Endothelial cell of umbilical vein (primary cell): ENCODE measurements around the gene SEC11A. TPM values are rescaled to one million over a fixed set of nuclear protein-coding genes. Genes with fewer than 3 reads are reported as not detected.

Source experiments
- BruUV-seq: library from RNA; stranded (reverse); fragments of 400-500 nt; replicated peaks from 2 replicates; lab custom pipeline; 2021; lab: Mats Ljungman, UMichigan
- CTCF ChIA-PET: fragments of 300-600, 350-600 bp; sonication (Branson Sonifier 250); formaldehyde crosslinking; loops from one replicate; lab custom pipeline; 2021; ENCODE audit warnings: antibody characterized with exemption, inconsistent platforms; lab: Charles Lee
- POLR2A ChIA-PET: fragments of 300-600, 350-600 bp; sonication (Branson Sonifier 250); formaldehyde crosslinking; loops from one replicate; lab custom pipeline; 2021; ENCODE audit warnings: antibody characterized with exemption, inconsistent platforms; lab: Charles Lee
- DNase-seq: peaks from one replicate; pipeline ENCODE4 v3.0.0-alpha.2; 2011; ENCODE audit warnings: low read depth, low spot score
- FAIRE-seq: peaks from 2 replicates; lab custom pipeline; 2011; peaks lifted over from hg19 to GRCh38; lab: Jason Lieb, UNC
- H2AFZ ChIP-seq: 2 replicates; pipeline ENCODE4 v1.6.0; 2012; ENCODE audit warnings: low read depth, low read length, control low read depth, inconsistent platforms
- H3K27ac ChIP-seq: 2 replicates; pipeline ENCODE4 v1.5.1; 2011; ENCODE audit warnings: low read depth, mild to moderate bottlenecking, control low read depth, low read length, moderate library complexity; ENCODE audit not compliant: insufficient read depth
- H3K27me3 ChIP-seq, 2 experiments: 2 replicates each; pipeline versions ENCODE4 v1.6.0 to v1.6.1; 2011; ENCODE audit warnings: low read length in 2 of 2, mixed read lengths in 1 of 2; ENCODE audit not compliant: control insufficient read depth in 2 of 2, insufficient read depth in 2 of 2
- H3K36me3 ChIP-seq, 2 experiments: 2 replicates in 1 of 2; 3 replicates in 1 of 2; pipeline ENCODE4 v1.5.1; 2011; ENCODE audit warnings: low read length in 2 of 2, mild to moderate bottlenecking in 1 of 2, moderate library complexity in 1 of 2; ENCODE audit not compliant: control insufficient read depth in 2 of 2, insufficient read depth in 2 of 2; ENCODE audit errors: extremely low read depth in 1 of 2
- H3K4me1 ChIP-seq: 3 replicates; pipeline ENCODE4 v1.5.1; 2011; ENCODE audit warnings: mild to moderate bottlenecking, low read length; ENCODE audit not compliant: control insufficient read depth, insufficient read depth; ENCODE audit errors: extremely low read depth
- H3K4me2 ChIP-seq: 2 replicates; pipeline ENCODE4 v1.6.1; 2011; ENCODE audit warnings: low read length, control low read depth, mixed read lengths; ENCODE audit not compliant: insufficient read depth
- H3K4me3 ChIP-seq, 3 experiments: fragments of 200-600 bp in 1 of 3; sonication (generic), shearing (Covaris generic) in 1 of 3; replicated peaks in 1 of 3; 2 replicates each; pipeline ENCODE4 v1.5.1; 2011 to 2016; ENCODE audit warnings: control low read depth in 3 of 3, low read length in 3 of 3, mild to moderate bottlenecking in 2 of 3, inconsistent platforms in 1 of 3, low read depth in 1 of 3, moderate library complexity in 1 of 3; ENCODE audit not compliant: insufficient read depth in 1 of 3
- H3K79me2 ChIP-seq: 2 replicates; pipeline ENCODE4 v1.6.0; 2012; ENCODE audit warnings: low read length, inconsistent platforms; ENCODE audit not compliant: control insufficient read depth, insufficient read depth
- H3K9ac ChIP-seq: replicated peaks from 2 replicates; pipeline ENCODE3; 2011; ENCODE audit warnings: low read length, control low read depth; ENCODE audit not compliant: insufficient read depth; ENCODE audit errors: extremely low read depth
- H3K9me1 ChIP-seq: replicated peaks from 3 replicates; pipeline ENCODE4 v1.6.0; 2011; ENCODE audit warnings: mild to moderate bottlenecking, low read length; ENCODE audit not compliant: control insufficient read depth, insufficient read depth; ENCODE audit errors: extremely low read depth
- H3K9me3 ChIP-seq: replicated peaks from 2 replicates; pipeline ENCODE4 v1.5.1; 2012; ENCODE audit warnings: low read length, inconsistent platforms; ENCODE audit not compliant: control insufficient read depth, insufficient read depth
- H4K20me1 ChIP-seq: replicated peaks from 2 replicates; pipeline ENCODE3; 2011; ENCODE audit warnings: mild to moderate bottlenecking, low read length; ENCODE audit not compliant: control insufficient read depth, insufficient read depth; ENCODE audit errors: extremely low read depth
- EZH2 ChIP-seq: IDR thresholded peaks from 2 replicates; pipeline ENCODE4 v1.6.1; 2012; ENCODE audit warnings: borderline replicate concordance, low read depth, mild to moderate bottlenecking, moderate library complexity, low read length, inconsistent platforms; ENCODE audit not compliant: severe bottlenecking
- FOS ChIP-seq: IDR thresholded peaks from 2 replicates; pipeline ENCODE4 v1.6.1; 2011; ENCODE audit warnings: mild to moderate bottlenecking, low read length, moderate library complexity, borderline replicate concordance; ENCODE audit not compliant: insufficient read depth
- GATA2 ChIP-seq: IDR thresholded peaks from 2 replicates; pipeline ENCODE4 v1.7.0; 2011; ENCODE audit warnings: low read depth, mild to moderate bottlenecking, moderate library complexity, mixed read lengths, low read length; ENCODE audit not compliant: insufficient read length, insufficient read depth
- JUN ChIP-seq: IDR thresholded peaks from 2 replicates; pipeline ENCODE4 v1.6.1; 2011; ENCODE audit warnings: borderline replicate concordance, low read depth; ENCODE audit not compliant: insufficient read length, insufficient read depth
- MYC ChIP-seq: IDR thresholded peaks from one replicate; pipeline ENCODE4 v1.6.1; 2011; ENCODE audit warnings: mild to moderate bottlenecking, low read depth, low read length
- POLR2A ChIP-seq: IDR thresholded peaks from 2 replicates; pipeline ENCODE4 v1.6.1; 2012; ENCODE audit warnings: low read depth, mild to moderate bottlenecking, control low read depth, low read length
- POLR2AphosphoS5 ChIP-seq: IDR thresholded peaks from 2 replicates; pipeline ENCODE4 v1.6.1; 2012; ENCODE audit warnings: low read depth, mild to moderate bottlenecking, control low read depth, low read length, moderate library complexity; ENCODE audit not compliant: insufficient read depth
- dilution Hi-C: fragments of 300-500 bp; cut with MboI; formaldehyde crosslinking; loops from one replicate; pipeline ENCODE4 v1.15.0; 2019; ENCODE audit warnings: low sequenced_read_pairs; ENCODE audit not compliant: extremely low pct_ligation_motif_present
- intact Hi-C: fragments of 100-400 bp; cut with micrococcal nuclease; formaldehyde crosslinking; loops from one replicate; pipeline ENCODE4 v1.10.0; 2022
- polyA plus RNA-seq, 4 experiments: library from polyadenylated mRNA; depleted of rRNA in 3 of 4; stranded (reverse) in 3 of 4; unstranded in 1 of 4; fragments of >200 nt; gene quantifications; 2 replicates each; pipeline versions ENCODE4 v1.2.1 to v1.2.3, GENCODE V29; 2011 to 2012; ENCODE audit warnings: missing spikeins in 1 of 4
- total RNA-seq: library from RNA; stranded (reverse); gene quantifications from 2 replicates; pipeline ENCODE4 v1.2.3, GENCODE V29; 2021
- TF ChIP-seq, protein P1 (sequence below), 2 donors: IDR thresholded peaks; 1 replicate in 1 of 2; 2 replicates in 1 of 2; pipeline ENCODE4 v1.5.1; 2011; ENCODE audit warnings: low read length in 2 of 2, mild to moderate bottlenecking in 2 of 2, moderate library complexity in 2 of 2, control low read depth in 1 of 2, inconsistent platforms in 1 of 2, low read depth in 1 of 2; ENCODE audit not compliant: insufficient read depth in 1 of 2; ENCODE audit errors: extremely low read depth in 1 of 2
- TF ChIP-seq, protein P2 (sequence below): IDR thresholded peaks from 2 replicates; pipeline ENCODE4 v1.6.1; 2011; ENCODE audit not compliant: insufficient read depth, insufficient read length

SEC11A gene
- total and polyA plus RNA-seq, 2 donors (not counting 3 experiments of a cell fraction or from before 2014, with no cell fraction given), result 189 to 204 TPM

DNA sequence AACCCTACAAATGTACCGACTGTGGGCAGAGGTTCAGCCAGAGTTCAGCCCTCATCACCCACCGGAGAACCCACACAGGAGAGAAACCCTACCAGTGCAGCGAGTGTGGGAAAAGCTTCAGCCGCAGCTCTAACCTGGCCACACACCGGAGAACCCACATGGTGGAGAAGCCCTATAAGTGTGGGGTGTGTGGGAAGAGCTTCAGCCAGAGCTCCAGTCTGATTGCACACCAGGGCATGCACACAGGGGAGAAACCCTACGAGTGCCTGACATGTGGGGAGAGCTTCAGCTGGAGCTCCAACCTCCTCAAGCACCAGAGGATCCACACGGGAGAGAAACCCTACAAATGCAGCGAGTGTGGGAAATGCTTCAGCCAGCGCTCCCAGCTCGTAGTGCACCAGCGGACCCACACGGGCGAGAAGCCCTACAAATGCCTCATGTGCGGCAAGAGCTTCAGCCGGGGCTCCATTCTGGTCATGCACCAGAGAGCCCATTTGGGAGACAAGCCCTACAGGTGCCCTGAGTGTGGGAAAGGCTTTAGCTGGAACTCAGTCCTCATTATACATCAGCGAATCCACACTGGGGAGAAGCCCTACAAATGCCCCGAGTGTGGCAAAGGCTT, 94.5 kb downstream of the SEC11A start:
- no TSS peak for BruUV-seq
- DNase-seq (no peak), FAIRE-seq (no peak)
- Histone ChIP-seq H3K79me2 (no peaks in the 10 kb centered on the region), H3K36me3 (peaks cover 6 to 24% of the 10 kb centered on the region in 2 experiments), H3K9ac (no peak overlapping the region), H3K4me1 (peaks cover 4% of the 10 kb centered on the region), H3K4me3 (no peak overlapping the region), H3K4me2 (no peak overlapping the region), H4K20me1 (no peaks in the 10 kb centered on the region), H3K9me3 (peaks cover 20% of the 10 kb centered on the region), H3K9me1 (no peaks in the 10 kb centered on the region), H2AFZ (no peak overlapping the region), H3K27ac (no peak overlapping the region), H3K27me3 (no peaks in the 10 kb centered on the region)
- TF ChIP-seq EZH2 (no peak), POLR2AphosphoS5 (no peak), JUN (no peak), MYC (no peak), POLR2A (no peak), GATA2 (no peak), FOS (no peak)
- TF ChIP-seq, protein P1, sequence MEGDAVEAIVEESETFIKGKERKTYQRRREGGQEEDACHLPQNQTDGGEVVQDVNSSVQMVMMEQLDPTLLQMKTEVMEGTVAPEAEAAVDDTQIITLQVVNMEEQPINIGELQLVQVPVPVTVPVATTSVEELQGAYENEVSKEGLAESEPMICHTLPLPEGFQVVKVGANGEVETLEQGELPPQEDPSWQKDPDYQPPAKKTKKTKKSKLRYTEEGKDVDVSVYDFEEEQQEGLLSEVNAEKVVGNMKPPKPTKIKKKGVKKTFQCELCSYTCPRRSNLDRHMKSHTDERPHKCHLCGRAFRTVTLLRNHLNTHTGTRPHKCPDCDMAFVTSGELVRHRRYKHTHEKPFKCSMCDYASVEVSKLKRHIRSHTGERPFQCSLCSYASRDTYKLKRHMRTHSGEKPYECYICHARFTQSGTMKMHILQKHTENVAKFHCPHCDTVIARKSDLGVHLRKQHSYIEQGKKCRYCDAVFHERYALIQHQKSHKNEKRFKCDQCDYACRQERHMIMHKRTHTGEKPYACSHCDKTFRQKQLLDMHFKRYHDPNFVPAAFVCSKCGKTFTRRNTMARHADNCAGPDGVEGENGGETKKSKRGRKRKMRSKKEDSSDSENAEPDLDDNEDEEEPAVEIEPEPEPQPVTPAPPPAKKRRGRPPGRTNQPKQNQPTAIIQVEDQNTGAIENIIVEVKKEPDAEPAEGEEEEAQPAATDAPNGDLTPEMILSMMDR (IDR thresholded peaks at IDR 0.05; ENCODE audit: extremely low read depth in 1 of 2, insufficient read depth in 1 of 2, low read depth in 1 of 2, low read length in 2 of 2), result no peak
- TF ChIP-seq, protein P2, sequence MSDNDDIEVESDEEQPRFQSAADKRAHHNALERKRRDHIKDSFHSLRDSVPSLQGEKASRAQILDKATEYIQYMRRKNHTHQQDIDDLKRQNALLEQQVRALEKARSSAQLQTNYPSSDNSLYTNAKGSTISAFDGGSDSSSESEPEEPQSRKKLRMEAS, result no peak
- ChIA-PET CTCF (interaction anchor here (1.3 kb wide), 1 partner anchor 17 kb away, joined by 3 read pairs; no protein-coding TSS in a partner anchor), POLR2A (interaction anchor here (1.2 kb wide), 1 partner anchor 9 kb away, joined by 3 read pairs; no protein-coding TSS in a partner anchor)
- dilution Hi-C loops (no loop called here), intact Hi-C loops (no loop called here)
